GM12891 (cell line): Measurements from ENCODE around the gene THSD7B.

Experiments used
- POLR2A ChIP-seq: IDR thresholded peaks from 2 replicates; pipeline ENCODE4 v1.6.1; 2011; ENCODE audit warnings: low read depth, low read length, control low read depth
- POLR2AphosphoS5 ChIP-seq: IDR thresholded peaks from 2 replicates; pipeline ENCODE4 v1.6.1; 2011; ENCODE audit warnings: low read depth, low read length, control low read depth
- SPI1 ChIP-seq: IDR thresholded peaks from 2 replicates; pipeline ENCODE4 v1.6.1; 2011; ENCODE audit warnings: low read depth, low read length, control low read depth

DNA sequence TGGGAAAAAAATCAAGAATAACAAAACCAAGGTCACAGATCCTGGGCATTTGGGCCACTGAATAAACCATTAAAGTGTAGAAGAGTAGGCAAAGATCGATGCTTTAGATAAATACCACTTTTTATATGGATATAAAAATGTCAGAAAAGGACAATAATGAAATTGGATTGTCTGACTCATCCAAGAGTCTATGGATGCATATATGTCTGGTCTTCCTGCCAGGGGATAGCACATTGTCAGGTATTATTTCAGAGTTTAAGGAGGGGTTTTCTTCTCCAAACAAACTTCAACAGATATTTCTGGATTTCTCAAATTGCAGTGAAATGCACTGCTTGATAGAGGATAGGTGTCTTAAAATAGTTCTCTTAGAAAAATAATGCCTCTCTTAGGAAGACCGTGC is 466.7 kb downstream of the THSD7B start:
- TF ChIP-seq POLR2A: no peak
- TF ChIP-seq SPI1: no peak
- TF ChIP-seq POLR2AphosphoS5: no peak
